NCI-H226 (cell line): ENCODE measurements around the gene DHX29.

Experiments used
- DNase-seq: peaks from one replicate; pipeline ENCODE4 v3.0.0-alpha.2; 2015

Gene DHX29

DNA sequence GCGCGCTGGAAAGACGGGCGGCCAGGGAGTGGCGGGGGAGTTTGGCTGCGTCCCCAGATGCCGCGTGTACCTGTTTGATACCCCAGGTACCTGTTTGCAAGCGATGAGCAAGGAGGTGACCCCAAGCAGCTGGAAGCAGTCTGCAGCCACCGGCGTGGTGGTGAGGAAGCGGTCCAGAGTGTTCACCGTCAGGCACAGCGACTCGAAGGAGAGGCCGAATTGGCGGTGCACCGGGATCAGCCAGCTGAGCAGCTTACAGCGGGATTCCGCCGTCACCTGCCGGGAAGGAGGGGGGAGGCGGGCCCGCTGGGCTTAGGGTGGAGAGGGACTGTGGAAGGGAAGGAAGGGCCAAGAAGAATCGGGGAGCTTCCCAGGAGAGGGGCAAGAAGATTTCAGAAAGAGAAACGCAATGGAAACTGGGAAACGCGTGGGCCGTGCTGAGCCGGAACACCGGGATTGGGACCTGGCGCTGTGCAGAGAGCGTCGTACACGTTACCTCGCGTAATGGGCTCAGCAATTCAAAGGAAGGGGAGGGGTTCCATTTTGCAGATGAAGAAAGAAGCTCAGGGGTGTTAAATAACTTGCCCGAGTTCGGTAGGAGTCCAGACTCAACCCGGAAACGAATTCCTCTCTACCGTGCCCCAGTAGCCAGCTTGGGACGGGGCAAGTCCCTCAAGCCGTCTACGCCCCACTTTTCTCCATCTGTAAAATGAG lies 75.1 kb downstream of the DHX29 start:
- DNase-seq, result peak; percentile 54

GRCh38 chr5:55231919-55232270 lies 75.6 kb downstream of the DHX29 start:
- no peak for DNase-seq

DNA sequence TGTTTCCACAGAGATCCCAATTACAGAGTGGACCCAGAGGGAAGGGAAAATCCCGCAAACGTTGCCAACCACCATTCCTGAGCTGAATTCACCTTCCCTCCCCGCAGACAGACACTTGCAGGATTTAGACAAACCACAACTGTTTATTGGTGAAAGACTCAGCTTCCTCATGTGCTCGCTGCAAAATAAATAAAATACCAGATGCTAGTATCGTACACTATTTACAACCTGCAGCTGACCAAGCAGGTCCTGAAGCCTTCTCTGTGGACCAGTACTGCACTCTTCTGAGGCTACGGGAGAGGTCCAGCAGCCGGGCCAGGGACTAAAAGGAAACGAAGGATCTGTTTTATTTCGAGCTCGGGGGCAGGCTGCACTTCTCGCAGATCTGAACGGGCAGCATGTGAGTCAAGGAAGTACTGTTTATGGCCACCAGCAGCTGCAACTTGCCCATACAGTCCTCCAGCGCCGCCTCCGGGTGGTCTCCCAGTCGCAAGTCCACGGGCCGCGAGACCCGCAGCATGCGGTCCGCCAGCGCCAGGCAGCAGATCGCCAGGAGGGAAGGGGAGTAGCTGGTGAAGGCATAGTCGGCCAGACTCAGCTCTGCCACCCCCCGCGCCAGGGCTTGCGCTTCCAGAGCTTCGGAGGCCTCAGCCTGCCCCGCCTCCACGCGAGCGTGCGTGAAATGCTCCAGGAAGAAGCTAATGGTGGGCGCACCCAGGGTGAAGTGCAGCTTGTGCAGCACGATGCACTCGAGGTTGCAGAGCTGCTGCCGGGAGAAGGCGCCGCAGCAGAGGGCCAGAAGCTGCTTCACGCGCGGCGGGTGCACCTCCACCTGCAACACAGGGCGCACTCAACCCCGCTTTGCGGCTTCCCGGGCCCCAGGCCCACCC lies 76.2 kb downstream of the DHX29 start:
- DNase-seq, result no peak

DNA sequence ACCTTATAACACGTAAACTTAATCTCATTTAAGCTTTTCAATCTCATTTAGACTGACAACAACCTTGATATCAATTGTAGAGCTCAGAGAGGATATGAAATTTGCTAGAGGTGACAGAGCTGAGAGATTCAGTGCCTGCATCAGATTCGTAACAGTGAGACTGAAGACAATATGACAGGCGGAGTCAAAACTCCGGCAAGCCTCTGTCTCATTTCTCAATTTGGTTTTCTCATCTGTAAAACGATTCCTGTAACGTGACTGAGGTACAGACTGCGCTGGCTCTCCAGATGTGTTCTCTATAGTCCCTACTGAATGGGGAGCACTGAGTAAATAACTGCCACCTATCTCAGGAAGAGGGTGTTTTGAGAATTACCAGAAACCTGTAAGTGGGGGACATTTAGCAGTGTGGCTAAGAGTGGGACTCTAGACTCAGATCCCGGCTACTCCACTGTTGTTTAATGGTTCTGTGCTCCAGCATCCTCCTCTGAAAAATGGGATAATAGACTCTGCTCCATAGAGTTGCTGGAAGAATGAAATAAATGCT lies 77.3 kb downstream of the DHX29 start:
- no peak for DNase-seq

GRCh38 chr5:55227664-55228430 lies 79.6 kb downstream of the DHX29 start:
- no peak for DNase-seq

DNA sequence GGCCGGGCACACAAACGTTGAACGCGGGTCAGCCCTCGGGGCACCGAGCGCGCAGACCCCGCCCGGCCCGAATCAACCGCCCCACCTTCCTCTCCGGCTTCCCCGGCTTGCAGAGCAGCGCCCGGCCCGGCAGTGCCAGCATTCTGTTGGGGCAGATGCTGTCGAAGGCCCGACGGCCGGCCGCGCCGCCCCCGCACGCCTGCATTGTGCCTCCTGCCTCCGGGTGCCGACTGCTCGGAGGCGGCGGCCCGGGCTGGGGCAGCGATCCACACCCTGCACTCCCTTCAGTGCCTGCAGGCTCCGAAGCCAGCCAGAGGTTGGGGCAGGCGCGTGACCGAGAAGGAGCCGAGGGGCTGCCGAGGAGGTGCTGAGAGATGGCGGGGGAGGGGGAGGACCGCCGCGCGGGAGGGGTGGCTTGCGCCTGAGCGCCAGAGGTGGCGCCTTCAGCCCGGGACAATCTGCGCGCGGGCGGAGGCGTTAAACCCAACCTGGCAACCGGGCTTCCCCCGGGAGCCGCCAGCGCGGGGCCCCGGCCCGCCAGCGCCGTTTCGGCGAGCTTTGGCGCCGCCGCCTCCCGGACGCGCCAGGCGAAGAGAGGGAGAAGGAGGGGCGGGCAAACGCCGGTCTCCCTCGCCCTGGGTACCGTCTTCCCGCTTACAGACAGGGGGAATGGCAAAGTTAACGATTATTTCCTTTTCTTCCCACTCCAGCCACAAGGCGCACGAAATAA lies 80.4 kb downstream of the DHX29 start, which contains the start of gene MCIDAS:
Gene MCIDAS, minus strand, starts transcription at position 382 of the 730 bp plus-strand sequence. Its CDS starts 177 bp downstream, at position 205.
- peak; percentile 43 for DNase-seq

DNA sequence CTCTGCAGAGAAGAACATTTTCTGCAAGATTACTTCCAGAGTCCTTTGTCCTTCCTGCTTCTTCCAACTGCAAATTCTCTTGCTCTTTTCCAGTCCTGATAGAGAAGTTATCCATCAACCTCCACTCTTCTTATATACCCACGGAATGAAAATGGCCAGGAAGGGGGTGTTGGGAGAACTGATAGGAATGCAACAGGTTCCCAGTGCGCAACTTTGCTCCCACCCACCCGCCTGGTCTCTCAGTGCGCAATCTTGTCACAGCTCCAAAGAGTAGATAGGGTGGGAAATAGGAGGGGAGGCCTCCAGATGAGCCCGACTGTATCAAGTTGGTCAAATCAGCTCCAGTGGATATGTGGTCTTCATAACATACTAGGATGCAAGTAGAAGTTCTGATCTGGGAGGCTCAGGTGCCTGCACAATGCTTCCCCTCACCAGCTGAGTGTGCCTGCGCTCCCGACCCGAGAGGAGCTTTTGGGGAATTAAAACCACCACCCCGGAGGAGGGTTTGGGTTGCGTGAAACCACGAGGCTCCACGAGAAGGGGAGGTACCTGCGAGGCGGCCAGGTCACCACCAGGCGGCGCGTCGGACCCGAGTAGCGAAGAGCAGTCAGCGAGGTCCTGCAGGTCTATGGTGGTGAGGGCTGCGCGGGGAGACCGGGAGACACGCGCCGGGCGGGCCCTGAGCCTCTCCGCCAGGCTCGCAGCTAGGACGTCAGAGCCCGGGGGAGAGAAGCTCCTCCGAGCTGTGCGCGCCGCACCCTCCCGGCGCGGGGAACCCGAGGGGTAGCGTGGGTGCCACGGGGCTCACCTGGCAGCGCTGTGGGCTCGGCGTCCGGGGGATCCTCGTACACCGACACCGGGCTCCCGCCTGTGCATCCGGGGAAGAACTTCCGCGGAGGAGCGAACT lies 81.2 kb downstream of the DHX29 start:
- peak; percentile 74 for DNase-seq

GRCh38 chr5:55225346-55225745 lies 82.1 kb downstream of the DHX29 start:
- no peak for DNase-seq

DNA sequence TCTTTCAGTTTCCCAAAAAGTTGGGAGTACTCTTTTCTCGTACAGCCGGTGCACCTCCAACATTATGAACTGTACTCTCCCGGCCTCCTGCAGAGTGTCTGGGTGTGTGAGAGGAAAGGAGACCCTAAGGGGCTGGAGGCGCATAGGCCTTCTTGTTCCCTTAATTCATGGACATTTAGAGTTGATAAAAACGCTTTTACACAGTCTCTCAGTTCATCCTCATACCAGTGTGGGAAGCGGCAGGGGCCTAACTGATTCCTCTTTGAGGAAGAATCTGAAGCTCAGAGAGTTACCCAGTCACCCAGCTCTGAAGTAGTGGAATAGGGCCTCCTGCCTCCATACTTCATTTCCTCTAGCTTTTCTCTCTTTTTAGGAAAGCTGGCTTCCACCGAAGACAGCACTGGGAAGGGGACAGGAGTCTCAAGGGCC lies 83.7 kb downstream of the DHX29 start:
- DNase-seq, result no peak

- DNase-seq, result no peak
Measured at GRCh38 chr5:55222985-55223811, 84.3 kb downstream of the DHX29 start.

GRCh38 chr5:55222092-55222984 lies 85.2 kb downstream of the DHX29 start:
- DNase-seq, result no peak

DNA sequence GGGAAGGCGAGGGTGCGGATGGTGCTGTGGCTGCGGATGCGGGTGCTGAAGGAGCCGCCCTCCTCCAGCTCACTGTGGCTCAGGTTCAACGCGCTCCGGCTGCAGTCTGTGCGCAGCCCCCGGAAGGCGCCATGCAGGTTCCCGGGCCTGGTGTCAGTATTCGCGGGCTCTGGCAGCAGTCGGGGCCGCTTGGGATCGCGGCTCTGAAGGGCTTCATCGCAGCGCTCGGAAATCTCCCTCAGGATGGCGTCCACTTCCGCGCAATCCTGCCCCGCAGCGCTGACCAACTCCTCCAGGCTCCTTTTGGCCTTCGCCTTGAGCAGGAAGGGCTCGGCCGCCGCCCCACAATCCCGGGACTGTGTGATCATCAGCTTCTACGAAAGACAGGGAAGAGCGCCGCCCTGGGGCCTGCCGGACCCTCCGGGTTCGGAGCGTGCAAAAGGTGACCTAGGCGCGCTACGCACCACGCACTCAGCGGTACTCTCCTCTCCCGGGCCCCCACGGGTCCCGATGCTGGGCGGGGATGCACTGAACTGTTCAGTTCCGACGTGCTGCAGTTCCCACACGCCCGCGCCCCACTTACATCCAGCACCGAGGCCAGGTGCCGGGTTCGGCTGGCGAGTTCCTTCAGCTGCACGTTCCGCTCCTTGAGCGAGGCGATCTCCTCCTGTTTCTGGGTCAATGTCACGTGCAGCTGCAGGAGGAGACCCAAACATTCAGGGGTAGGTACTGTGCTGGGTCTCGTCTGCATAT lies 86.9 kb downstream of the DHX29 start:
- no peak for DNase-seq

GRCh38 chr5:55219770-55220169 lies 87.7 kb downstream of the DHX29 start:
- no peak for DNase-seq

- DNase-seq, result no peak
Measured at GRCh38 chr5:55218967-55219366, 88.5 kb downstream of the DHX29 start.

DNA sequence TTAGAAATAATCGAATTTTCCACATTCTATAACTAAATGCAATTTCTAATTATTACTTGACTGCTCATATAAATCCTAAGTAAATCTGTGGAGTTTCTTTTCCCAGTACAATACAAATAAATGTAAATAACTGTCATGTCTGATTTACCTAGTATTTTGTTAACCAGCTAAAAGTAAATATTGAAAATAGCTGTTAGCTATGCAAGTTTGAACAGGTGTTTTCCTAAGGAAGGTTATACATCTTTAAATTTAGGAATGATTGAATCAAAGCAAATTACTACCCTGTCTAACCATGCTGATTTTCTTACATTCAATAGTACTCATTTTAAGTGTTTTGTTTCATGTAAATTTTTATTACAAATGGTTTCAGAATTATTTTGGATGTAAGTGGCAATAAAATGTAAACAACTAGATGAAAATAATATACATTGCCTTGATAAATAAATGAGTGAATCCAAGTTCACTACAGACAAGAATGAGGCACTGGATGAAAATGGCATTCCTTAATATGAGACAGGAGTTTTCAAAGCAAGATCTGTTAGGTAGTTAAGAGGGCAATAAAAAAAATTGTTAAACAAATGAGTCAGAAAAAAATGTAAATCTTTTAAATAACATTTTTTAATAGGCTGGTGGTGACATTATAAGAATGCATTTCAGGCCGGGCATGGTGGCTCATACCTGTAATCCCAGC lies 96.2 kb downstream of the DHX29 start:
- no peak for DNase-seq
